Kidney (tissue), 14 donors: ENCODE measurements around the gene PPP1CB. TPM values are rescaled to one million over a fixed set of nuclear protein-coding genes. Genes with fewer than 3 reads are reported as not detected.

Experiments
- DNase-seq, 5 donors: peaks; one replicate each; pipeline ENCODE4 v3.0.0-alpha.2; 2013 to 2020
- FAIRE-seq: peaks from 2 replicates; lab custom pipeline; 2012; peaks lifted over from hg19 to GRCh38; lab: Jason Lieb, UNC
- H3K27ac ChIP-seq, 2 donors: one replicate each; pipeline ENCODE4 v1.7.0; 2013; ENCODE audit warnings: low read depth in 2 of 2, low read length in 2 of 2, inconsistent platforms in 1 of 2
- H3K27me3 ChIP-seq: one replicate; pipeline ENCODE4 v1.7.1; 2013; ENCODE audit warnings: low read length, inconsistent platforms; ENCODE audit not compliant: control insufficient read depth, insufficient read depth
- H3K36me3 ChIP-seq, 3 donors: one replicate each; pipeline versions ENCODE4 v1.7.0 to v1.7.1; 2013; ENCODE audit warnings: low read length in 3 of 3, control low read depth in 1 of 3, inconsistent platforms in 1 of 3; ENCODE audit not compliant: insufficient read depth in 3 of 3, control insufficient read depth in 2 of 3
- H3K4me1 ChIP-seq, 3 donors: one replicate each; pipeline versions ENCODE4 v1.7.0 to v1.7.1; 2013; ENCODE audit warnings: low read length in 3 of 3, inconsistent platforms in 1 of 3, low read depth in 1 of 3; ENCODE audit not compliant: control insufficient read depth in 2 of 3, insufficient read depth in 2 of 3
- H3K4me3 ChIP-seq, 3 donors: one replicate each; pipeline versions ENCODE4 v1.7.0 to v1.8.1; 2013; ENCODE audit warnings: low read length in 3 of 3, control low read depth in 1 of 3, inconsistent platforms in 1 of 3
- H3K9ac ChIP-seq, 3 donors: one replicate each; pipeline versions ENCODE4 v1.7.0 to v1.7.1; 2013; ENCODE audit warnings: low read length in 3 of 3, control low read depth in 1 of 3, inconsistent platforms in 1 of 3
- H3K9me3 ChIP-seq, 3 donors: one replicate each; pipeline versions ENCODE4 v1.7.0 to v1.7.1; 2013; ENCODE audit warnings: low read length in 3 of 3, control low read depth in 1 of 3, inconsistent platforms in 1 of 3; ENCODE audit not compliant: control insufficient read depth in 2 of 3, insufficient read depth in 1 of 3
- CTCF ChIP-seq: IDR thresholded peaks from 3 replicates; pipeline ENCODE4 v1.5.1; 2012; ENCODE audit warnings: mild to moderate bottlenecking, moderate library complexity, borderline replicate concordance; ENCODE audit not compliant: insufficient read depth; ENCODE audit errors: extremely low read depth
- intact Hi-C: fragments of 100-400 bp; cut with DNase I; formaldehyde crosslinking; loops from one replicate; pipeline ENCODE4 v1.11.1; 2022
- polyA plus RNA-seq: library from polyadenylated mRNA; stranded (reverse); fragments of 350-450 nt; fragmentation: Illumina TruSeq; extraction: RNeasy Lipid Tissue Mini Kit (QIAGEN cat#74804); gene quantifications from one replicate; pipeline ENCODE4 v1.2.3, GENCODE V29; 2014; ENCODE audit warnings: low read depth, low replicate concordance; ENCODE audit not compliant: insufficient read depth
- total RNA-seq: library from RNA; stranded (reverse); fragmentation: NEBNext Ultra II Directional; extraction: Animal tissue kit (Norgen Biotek cat#: 25700); gene quantifications from one replicate; pipeline ENCODE4 v1.2.1, GENCODE V29; 2021
- donor health status: control.
- donor health status: control.
- donor health status: control.
- donor health status: control.
- donor health status: control.
- donor health status: DM: yes; HTN: yes; CAD: no.
- donor health status: Normal renal cell carcinoma (clear cell type).

Gene PPP1CB
- total and polyA plus RNA-seq, 2 donors from 2014 or later: 63.3 to 358 TPM

- H3K27me3 ChIP-seq: no peaks in the 10 kb centered on the region
- no peak for TF ChIP-seq CTCF
- no peak overlapping the region for H3K9ac ChIP-seq
- no peak overlapping the region for H3K27ac ChIP-seq
- H3K36me3 ChIP-seq: no peaks in the 10 kb centered on the region
- H3K4me3 ChIP-seq: no peak overlapping the region
- no peaks in the 10 kb centered on the region for H3K9me3 ChIP-seq
- no peak for DNase-seq
- intact Hi-C loops: no loop called here
- no peak for FAIRE-seq
- H3K4me1 ChIP-seq: peaks cover 0 to 13% (median 0%) of the 10 kb centered on the region in 3 donors
These were observed 16.8 kb downstream of the PPP1CB start for GRCh38 chr2:28768422-28768821.

- Histone ChIP-seq H3K9me3 (no peaks in the 10 kb centered on the region), H3K9ac (no peak overlapping the region), H3K4me3 (no peak overlapping the region), H3K27me3 (no peaks in the 10 kb centered on the region), H3K27ac (no peak overlapping the region), H3K36me3 (no peaks in the 10 kb centered on the region), H3K4me1 (peaks cover 0 to 13% (median 0%) of the 10 kb centered on the region in 3 donors)
- FAIRE-seq (no peak), DNase-seq (no peak)
- intact Hi-C loops: no loop called here
- no peak for TF ChIP-seq CTCF
These were observed 17.3 kb downstream of the PPP1CB start for GRCh38 chr2:28768952-28769351.

- TF ChIP-seq CTCF: no peak
- Histone ChIP-seq H3K9ac (no peak overlapping the region), H3K4me3 (no peak overlapping the region), H3K4me1 (peaks cover 0 to 10% (median 0%) of the 10 kb centered on the region in 3 donors), H3K27me3 (no peaks in the 10 kb centered on the region), H3K36me3 (no peaks in the 10 kb centered on the region), H3K27ac (no peak overlapping the region), H3K9me3 (no peaks in the 10 kb centered on the region)
- intact Hi-C loops: no loop called here
- FAIRE-seq (no peak), DNase-seq (no peak)
These were observed 20.7 kb downstream of the PPP1CB start for GRCh38 chr2:28772351-28772750.

- peaks cover 9 to 28% (median 18%) of the 10 kb centered on the region in 3 donors for H3K36me3 ChIP-seq
- H3K4me1 ChIP-seq: peaks cover 0 to 5% (median 0%) of the 10 kb centered on the region in 3 donors
- H3K27ac ChIP-seq: no peak overlapping the region
- intact Hi-C loops: no loop called here
- no peak for TF ChIP-seq CTCF
- no peak overlapping the region for H3K9ac ChIP-seq
- H3K9me3 ChIP-seq: no peaks in the 10 kb centered on the region
- no peak overlapping the region for H3K4me3 ChIP-seq
- FAIRE-seq: no peak
- H3K27me3 ChIP-seq: no peaks in the 10 kb centered on the region
- no peak for DNase-seq
These were observed 24.8 kb downstream of the PPP1CB start for GRCh38 chr2:28776471-28776870.
